Brain microvascular endothelial cell (primary cell): ENCODE data around the gene CFDP1.

Source experiments
- DNase-seq: peaks from one replicate; pipeline ENCODE4 v3.0.0-alpha.2; 2020
- H3K27ac ChIP-seq: fragments of 250-450 bp; sonication (Bioruptor Pico); 2 replicates; pipeline ENCODE4 v1.5.1; 2020; ENCODE audit warnings: mild to moderate bottlenecking, moderate library complexity
- H3K27me3 ChIP-seq: fragments of 250-450 bp; sonication (Bioruptor Pico); replicated peaks from 2 replicates; pipeline ENCODE4 v1.5.1; 2020; ENCODE audit warnings: mild to moderate bottlenecking
- H3K36me3 ChIP-seq: fragments of 250-450 bp; sonication (Bioruptor Pico); replicated peaks from 2 replicates; pipeline ENCODE4 v1.5.1; 2020; ENCODE audit warnings: mild to moderate bottlenecking
- H3K4me3 ChIP-seq: 2 replicates; pipeline ENCODE4 v1.5.1; 2011; ENCODE audit warnings: low read depth, mild to moderate bottlenecking, control low read depth, low read length, moderate library complexity
- CTCF ChIP-seq: IDR thresholded peaks from 2 replicates; pipeline ENCODE4 v1.5.1; 2011; ENCODE audit warnings: low read depth, mild to moderate bottlenecking, moderate library complexity, low read length, control low read depth, inconsistent platforms; ENCODE audit errors: missing control alignments
- in situ Hi-C: cut with HindIII; loops from 2 replicates; pipeline ENCODE4 v1.10.0; 2017; ENCODE audit warnings: low sequenced_read_pairs, low pct_ligation_motif_present

CFDP1 gene

GRCh38 chr16:75323198-75323597, 110.1 kb downstream of the CFDP1 start:
- Histone ChIP-seq H3K36me3 (no peaks in the 10 kb centered on the region), H3K27me3 (no peaks in the 10 kb centered on the region), H3K27ac (peak overlapping the region; percentile 51), H3K4me3 (no peak overlapping the region)
- no peak for DNase-seq
- TF ChIP-seq CTCF = no peak
- in situ Hi-C loops = no loop called here

DNA sequence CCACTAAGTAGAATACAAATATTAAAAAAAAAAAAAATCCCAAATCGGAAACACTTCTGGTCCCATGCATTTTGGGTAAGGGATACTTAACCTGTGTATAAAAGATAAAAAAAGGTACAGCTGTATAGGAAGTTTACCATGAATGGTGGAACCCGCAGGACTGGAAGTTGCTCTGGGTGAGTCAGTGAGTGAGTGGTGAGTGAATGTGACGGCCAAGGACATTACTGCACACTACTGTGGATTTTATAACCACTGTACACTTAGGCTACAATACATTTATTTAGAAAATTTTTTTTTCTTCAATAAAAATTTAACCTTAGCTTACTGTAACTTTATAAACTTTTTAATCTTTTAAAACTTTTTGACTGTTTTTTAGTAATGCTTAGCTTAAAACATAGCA, 110.6 kb downstream of the CFDP1 start:
- H3K27me3 ChIP-seq = no peaks in the 10 kb centered on the region
- TF ChIP-seq CTCF = no peak
- no peak overlapping the region for H3K4me3 ChIP-seq
- no peaks in the 10 kb centered on the region for H3K36me3 ChIP-seq
- in situ Hi-C loops = no loop called here
- DNase-seq = peak; percentile 69
- H3K27ac ChIP-seq = peak overlapping the region; percentile 51

- no peak for TF ChIP-seq CTCF
- in situ Hi-C loops = no loop called here
- H3K27me3 ChIP-seq = no peaks in the 10 kb centered on the region
- no peaks in the 10 kb centered on the region for H3K36me3 ChIP-seq
- DNase-seq = no peak
- no peak overlapping the region for H3K4me3 ChIP-seq
- peak overlapping the region; percentile 97 for H3K27ac ChIP-seq
Measured at GRCh38 chr16:75320435-75320834, 112.9 kb downstream of the CFDP1 start.

GRCh38 chr16:75319513-75320411, 113.5 kb downstream of the CFDP1 start:
- in situ Hi-C loops = no loop called here
- H3K36me3 ChIP-seq = no peaks in the 10 kb centered on the region
- TF ChIP-seq CTCF = peak; percentile 30
- H3K27ac ChIP-seq = peak overlapping the region; percentile 97
- peak; percentile 81 for DNase-seq
- H3K27me3 ChIP-seq = no peaks in the 10 kb centered on the region
- H3K4me3 ChIP-seq = peak overlapping the region; percentile 41

- no peak for DNase-seq
- no peaks in the 10 kb centered on the region for H3K36me3 ChIP-seq
- peak overlapping the region; percentile 97 for H3K27ac ChIP-seq
- no peaks in the 10 kb centered on the region for H3K27me3 ChIP-seq
- TF ChIP-seq CTCF = no peak
- H3K4me3 ChIP-seq = no peak overlapping the region
- in situ Hi-C loops = no loop called here
Measured at GRCh38 chr16:75318737-75319136, 114.6 kb downstream of the CFDP1 start.
